ENCODE measurements around the gene HNRNPD. TPM values are rescaled to one million over a fixed set of nuclear protein-coding genes. Genes with fewer than 3 reads are reported as not detected.

HNRNPD gene
- total and polyA plus RNA-seq, 4 donors, result 29.9 to 53.9 (median 46.2) TPM

GRCh38 chr4:82372517-82373485 is 990 bp downstream of the HNRNPD start:
- H3K4me3 ChIP-seq (ENCODE audit: low read depth in 1 of 3, low read length in 3 of 3), result peak overlapping the region; percentile 81 to 93 (median 91)
- peaks cover 5 to 42% (median 38%) of the 10 kb centered on the region in 4 donors for H3K4me1 ChIP-seq (ENCODE audit: control insufficient read depth in 4 of 4, insufficient read depth in 4 of 4, low read length in 3 of 4)
- H3K27ac ChIP-seq (ENCODE audit: low read depth in 1 of 2, low read length in 2 of 2), result peak overlapping the region; percentile 100
- H3K36me3 ChIP-seq (ENCODE audit: control insufficient read depth in 4 of 4, insufficient read depth in 3 of 4, low read depth in 1 of 4, low read length in 3 of 4), result peaks cover 0 to 5% (median 1%) of the 10 kb centered on the region in 4 donors
- peak; percentile 75 for DNase-seq (ENCODE audit: low spot score)
- no peaks in the 10 kb centered on the region for H3K9me3 ChIP-seq (ENCODE audit: control insufficient read depth in 4 of 4, low read length in 3 of 4)
- under 1% methylated on average over 37 of the region's 37 CpGs for WGBS
- TF ChIP-seq, protein P1, sequence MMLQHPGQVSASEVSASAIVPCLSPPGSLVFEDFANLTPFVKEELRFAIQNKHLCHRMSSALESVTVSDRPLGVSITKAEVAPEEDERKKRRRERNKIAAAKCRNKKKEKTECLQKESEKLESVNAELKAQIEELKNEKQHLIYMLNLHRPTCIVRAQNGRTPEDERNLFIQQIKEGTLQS (IDR thresholded peaks at IDR 0.05), result no peak
- TF ChIP-seq RXRA (IDR thresholded peaks at IDR 0.05) (no peak), MAX (IDR thresholded peaks at IDR 0.05) (peak; percentile 43), EGR1 (IDR thresholded peaks at IDR 0.05; ENCODE audit: low read depth in 2 of 2) (no peak), FOXA1 (IDR thresholded peaks at IDR 0.05) (no peak), RAD21 (IDR thresholded peaks at IDR 0.05) (peak in 1 of 2 donors; percentile 3), CTCF (IDR thresholded peaks at IDR 0.05; ENCODE audit: low read depth, low read length, missing input control) (no peak), YY1 (IDR thresholded peaks at IDR 0.05) (no peak), SP1 (IDR thresholded peaks at IDR 0.05) (no peak), FOXA2 (IDR thresholded peaks at IDR 0.05) (no peak)
- H3K9ac ChIP-seq (ENCODE audit: low read depth in 1 of 2, low read length in 2 of 2), result peak overlapping the region; percentile 81 to 88
- no peaks in the 10 kb centered on the region for H3K27me3 ChIP-seq (ENCODE audit: control insufficient read depth in 4 of 4, insufficient read depth in 4 of 4, low read length in 3 of 4)

- Histone ChIP-seq H3K4me3 (ENCODE audit: low read depth in 1 of 3, low read length in 3 of 3) (peak overlapping the region; percentile 81 to 93 (median 91)), H3K4me1 (ENCODE audit: control insufficient read depth in 4 of 4, insufficient read depth in 4 of 4, low read length in 3 of 4) (peaks cover 7 to 45% (median 43%) of the 10 kb centered on the region in 4 donors), H3K9me3 (ENCODE audit: control insufficient read depth in 4 of 4, low read length in 3 of 4) (no peaks in the 10 kb centered on the region), H3K36me3 (ENCODE audit: control insufficient read depth in 4 of 4, insufficient read depth in 3 of 4, low read depth in 1 of 4, low read length in 3 of 4) (peaks cover 0 to 8% (median 4%) of the 10 kb centered on the region in 4 donors), H3K27me3 (ENCODE audit: control insufficient read depth in 4 of 4, insufficient read depth in 4 of 4, low read length in 3 of 4) (no peaks in the 10 kb centered on the region), H3K9ac (ENCODE audit: low read depth in 1 of 2, low read length in 2 of 2) (peak overlapping the region; percentile 81 to 88), H3K27ac (ENCODE audit: low read depth in 1 of 2, low read length in 2 of 2) (no peak overlapping the region)
- 9% methylated on average over 8 of the region's 8 CpGs for WGBS
- TF ChIP-seq, protein P2, sequence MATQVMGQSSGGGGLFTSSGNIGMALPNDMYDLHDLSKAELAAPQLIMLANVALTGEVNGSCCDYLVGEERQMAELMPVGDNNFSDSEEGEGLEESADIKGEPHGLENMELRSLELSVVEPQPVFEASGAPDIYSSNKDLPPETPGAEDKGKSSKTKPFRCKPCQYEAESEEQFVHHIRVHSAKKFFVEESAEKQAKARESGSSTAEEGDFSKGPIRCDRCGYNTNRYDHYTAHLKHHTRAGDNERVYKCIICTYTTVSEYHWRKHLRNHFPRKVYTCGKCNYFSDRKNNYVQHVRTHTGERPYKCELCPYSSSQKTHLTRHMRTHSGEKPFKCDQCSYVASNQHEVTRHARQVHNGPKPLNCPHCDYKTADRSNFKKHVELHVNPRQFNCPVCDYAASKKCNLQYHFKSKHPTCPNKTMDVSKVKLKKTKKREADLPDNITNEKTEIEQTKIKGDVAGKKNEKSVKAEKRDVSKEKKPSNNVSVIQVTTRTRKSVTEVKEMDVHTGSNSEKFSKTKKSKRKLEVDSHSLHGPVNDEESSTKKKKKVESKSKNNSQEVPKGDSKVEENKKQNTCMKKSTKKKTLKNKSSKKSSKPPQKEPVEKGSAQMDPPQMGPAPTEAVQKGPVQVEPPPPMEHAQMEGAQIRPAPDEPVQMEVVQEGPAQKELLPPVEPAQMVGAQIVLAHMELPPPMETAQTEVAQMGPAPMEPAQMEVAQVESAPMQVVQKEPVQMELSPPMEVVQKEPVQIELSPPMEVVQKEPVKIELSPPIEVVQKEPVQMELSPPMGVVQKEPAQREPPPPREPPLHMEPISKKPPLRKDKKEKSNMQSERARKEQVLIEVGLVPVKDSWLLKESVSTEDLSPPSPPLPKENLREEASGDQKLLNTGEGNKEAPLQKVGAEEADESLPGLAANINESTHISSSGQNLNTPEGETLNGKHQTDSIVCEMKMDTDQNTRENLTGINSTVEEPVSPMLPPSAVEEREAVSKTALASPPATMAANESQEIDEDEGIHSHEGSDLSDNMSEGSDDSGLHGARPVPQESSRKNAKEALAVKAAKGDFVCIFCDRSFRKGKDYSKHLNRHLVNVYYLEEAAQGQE (IDR thresholded peaks at IDR 0.05), result peak; percentile 20
- no peak for TF ChIP-seq TAF1 (conservative IDR thresholded peaks at IDR 0.05)
- TF ChIP-seq, protein P3, sequence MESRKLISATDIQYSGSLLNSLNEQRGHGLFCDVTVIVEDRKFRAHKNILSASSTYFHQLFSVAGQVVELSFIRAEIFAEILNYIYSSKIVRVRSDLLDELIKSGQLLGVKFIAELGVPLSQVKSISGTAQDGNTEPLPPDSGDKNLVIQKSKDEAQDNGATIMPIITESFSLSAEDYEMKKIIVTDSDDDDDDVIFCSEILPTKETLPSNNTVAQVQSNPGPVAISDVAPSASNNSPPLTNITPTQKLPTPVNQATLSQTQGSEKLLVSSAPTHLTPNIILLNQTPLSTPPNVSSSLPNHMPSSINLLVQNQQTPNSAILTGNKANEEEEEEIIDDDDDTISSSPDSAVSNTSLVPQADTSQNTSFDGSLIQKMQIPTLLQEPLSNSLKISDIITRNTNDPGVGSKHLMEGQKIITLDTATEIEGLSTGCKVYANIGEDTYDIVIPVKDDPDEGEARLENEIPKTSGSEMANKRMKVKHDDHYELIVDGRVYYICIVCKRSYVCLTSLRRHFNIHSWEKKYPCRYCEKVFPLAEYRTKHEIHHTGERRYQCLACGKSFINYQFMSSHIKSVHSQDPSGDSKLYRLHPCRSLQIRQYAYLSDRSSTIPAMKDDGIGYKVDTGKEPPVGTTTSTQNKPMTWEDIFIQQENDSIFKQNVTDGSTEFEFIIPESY (IDR thresholded peaks at IDR 0.05), result no peak
- TF ChIP-seq RAD21 (IDR thresholded peaks at IDR 0.05), result no peak
- no peak for DNase-seq (ENCODE audit: low spot score)
Observed at GRCh38 chr4:82371497-82371896, 2.3 kb downstream of the HNRNPD start.

All from liver (tissue), 9 donors.